Fibroblast of lung (primary cell): ENCODE measurements around the gene ACSS3. TPM values are rescaled to one million over a fixed set of nuclear protein-coding genes. Genes with fewer than 3 reads are reported as not detected.

Source experiments
- DNase-seq, 2 donors: peaks; one replicate each; pipeline versions ENCODE4 v3.0.0 to v3.0.0-alpha.2; 2010; ENCODE audit warnings: low read depth in 2 of 2
- H2AFZ ChIP-seq: 2 replicates; pipeline ENCODE4 v1.5.1; 2012; ENCODE audit warnings: low read length, control low read depth, inconsistent platforms
- H3K27ac ChIP-seq: 2 replicates; pipeline ENCODE4 v1.5.1; 2011; ENCODE audit warnings: low read length, control low read depth; ENCODE audit not compliant: insufficient read depth
- H3K27me3 ChIP-seq: 2 replicates; pipeline ENCODE4 v1.5.1; 2011; ENCODE audit warnings: mild to moderate bottlenecking, low read length; ENCODE audit not compliant: control insufficient read depth, insufficient read depth
- H3K36me3 ChIP-seq: 2 replicates; pipeline ENCODE4 v1.5.1; 2011; ENCODE audit warnings: low read length; ENCODE audit not compliant: control insufficient read depth, insufficient read depth
- H3K4me1 ChIP-seq: 2 replicates; pipeline ENCODE4 v1.5.1; 2011; ENCODE audit warnings: low read length; ENCODE audit not compliant: control insufficient read depth, insufficient read depth; ENCODE audit errors: extremely low read depth
- H3K4me2 ChIP-seq: 2 replicates; pipeline ENCODE4 v1.5.1; 2011; ENCODE audit warnings: low read length, control low read depth; ENCODE audit not compliant: insufficient read depth; ENCODE audit errors: extremely low read depth
- H3K4me3 ChIP-seq, 4 experiments: fragments of 200-600 bp in 1 of 4; sonication (generic) in 1 of 4; replicated peaks in 1 of 4; 2 replicates each; pipeline ENCODE4 v1.5.1; 2011 to 2016; ENCODE audit warnings: low read length in 4 of 4, low read depth in 3 of 4, mild to moderate bottlenecking in 3 of 4, control low read depth in 2 of 4, inconsistent platforms in 1 of 4, mixed read lengths in 1 of 4; ENCODE audit not compliant: insufficient read depth in 1 of 4; ENCODE audit errors: control extremely low read depth in 1 of 4
- H3K79me2 ChIP-seq: 2 replicates; pipeline ENCODE4 v1.5.1; 2012; ENCODE audit warnings: mild to moderate bottlenecking, low read length, inconsistent platforms; ENCODE audit not compliant: control insufficient read depth, insufficient read depth
- H3K9ac ChIP-seq: 2 replicates; pipeline ENCODE4 v1.5.1; 2011; ENCODE audit warnings: mild to moderate bottlenecking, low read length, control low read depth; ENCODE audit not compliant: insufficient read depth
- H3K9me3 ChIP-seq: 2 replicates; pipeline ENCODE4 v1.5.1; 2012; ENCODE audit warnings: low read depth, low read length; ENCODE audit not compliant: control insufficient read depth, insufficient read depth
- H4K20me1 ChIP-seq: 2 replicates; pipeline ENCODE4 v1.5.1; 2011; ENCODE audit warnings: low read length; ENCODE audit not compliant: control insufficient read depth, insufficient read depth; ENCODE audit errors: extremely low read depth
- CTCF ChIP-seq, 2 donors: IDR thresholded peaks in 1 of 2; conservative IDR thresholded peaks in 1 of 2; 1 replicate in 1 of 2; 2 replicates in 1 of 2; pipeline ENCODE4 v1.5.1; 2011 to 2012; ENCODE audit warnings: low read length in 2 of 2, control low read depth in 1 of 2, inconsistent platforms in 1 of 2, low read depth in 1 of 2, mild to moderate bottlenecking in 1 of 2
- EZH2 ChIP-seq: IDR thresholded peaks from 2 replicates; pipeline ENCODE4 v1.5.1; 2012; ENCODE audit warnings: low read length, control low read depth, mild to moderate bottlenecking; ENCODE audit errors: missing control alignments
- polyA plus RNA-seq, 2 donors: library from polyadenylated mRNA; depleted of rRNA in 1 of 2; stranded (reverse) in 1 of 2; unstranded in 1 of 2; fragments of >200 nt; gene quantifications; 2 replicates each; pipeline ENCODE4 v1.2.1, GENCODE V29; 2011 to 2012; ENCODE audit warnings: missing spikeins in 1 of 2
- total RNA-seq: library from RNA; depleted of rRNA; stranded (reverse); fragments of >200 nt; gene quantifications from 2 replicates; pipeline ENCODE4 v1.2.1, GENCODE V29; 2014

Gene ACSS3
- total and polyA plus RNA-seq, 2 donors (not counting 1 experiment from before 2014, with no cell fraction given): 10.3 to 47.4 TPM

GRCh38 chr12:81085832-81086231 is 8.0 kb downstream of the ACSS3 start:
- no peak overlapping the region for H3K4me2 ChIP-seq
- H3K9ac ChIP-seq: no peak overlapping the region

GRCh38 chr12:81086342-81086741 is 8.5 kb downstream of the ACSS3 start:
- Histone ChIP-seq H3K79me2 (no peaks in the 10 kb centered on the region), H3K4me2 (no peak overlapping the region), H3K4me1 (no peaks in the 10 kb centered on the region), H2AFZ (no peak overlapping the region), H4K20me1 (no peaks in the 10 kb centered on the region), H3K27me3 (no peaks in the 10 kb centered on the region), H3K9me3 (no peaks in the 10 kb centered on the region), H3K36me3 (no peaks in the 10 kb centered on the region), H3K27ac (no peak overlapping the region), H3K9ac (no peak overlapping the region), H3K4me3 (no peak overlapping the region)
- TF ChIP-seq CTCF (conservative IDR thresholded peaks at IDR 0.05 in 1 of 2, IDR thresholded peaks at IDR 0.05 in 1 of 2; ENCODE audit: low read depth in 1 of 2, low read length in 2 of 2) (no peak), EZH2 (no peak)
- DNase-seq: no peak

More at GRCh38 chr12:81085832-81086231, 8.0 kb downstream of the ACSS3 start:
- no peak overlapping the region for H3K4me3 ChIP-seq
- no peaks in the 10 kb centered on the region for H4K20me1 ChIP-seq
- H2AFZ ChIP-seq: no peak overlapping the region
- H3K4me1 ChIP-seq: no peaks in the 10 kb centered on the region
- no peak overlapping the region for H3K27ac ChIP-seq
- H3K36me3 ChIP-seq: no peaks in the 10 kb centered on the region
- H3K79me2 ChIP-seq: no peaks in the 10 kb centered on the region
- DNase-seq: no peak
- no peak for TF ChIP-seq CTCF (conservative IDR thresholded peaks at IDR 0.05 in 1 of 2, IDR thresholded peaks at IDR 0.05 in 1 of 2; ENCODE audit: low read depth in 1 of 2, low read length in 2 of 2)
- no peak for TF ChIP-seq EZH2
- H3K27me3 ChIP-seq: no peaks in the 10 kb centered on the region
- no peaks in the 10 kb centered on the region for H3K9me3 ChIP-seq

- DNase-seq: no peak
- H3K79me2 ChIP-seq: no peaks in the 10 kb centered on the region
- H4K20me1 ChIP-seq: no peaks in the 10 kb centered on the region
- TF ChIP-seq EZH2 (no peak), CTCF (conservative IDR thresholded peaks at IDR 0.05 in 1 of 2, IDR thresholded peaks at IDR 0.05 in 1 of 2; ENCODE audit: low read depth in 1 of 2, low read length in 2 of 2) (no peak)
- H3K27me3 ChIP-seq: no peaks in the 10 kb centered on the region
- H3K9ac ChIP-seq: no peak overlapping the region
- no peak overlapping the region for H3K27ac ChIP-seq
- no peaks in the 10 kb centered on the region for H3K36me3 ChIP-seq
- H3K4me3 ChIP-seq: no peak overlapping the region
- no peaks in the 10 kb centered on the region for H3K9me3 ChIP-seq
- H3K4me2 ChIP-seq: no peak overlapping the region
- H3K4me1 ChIP-seq: no peaks in the 10 kb centered on the region
- no peak overlapping the region for H2AFZ ChIP-seq
These were observed 10.3 kb downstream of the ACSS3 start for GRCh38 chr12:81088221-81088620.
